GM04503 (cell line): ENCODE measurements around the gene HECTD4.

Source experiments
- DNase-seq: peaks from one replicate; pipeline ENCODE4 v3.0.0-alpha.2; 2012; ENCODE audit warnings: low read depth

Gene HECTD4

GRCh38 chr12:112176321-112177010 lies 205.8 kb downstream of the HECTD4 start:
- DNase-seq = no peak

- no peak for DNase-seq
Measured at GRCh38 chr12:112175361-112176155, 206.7 kb downstream of the HECTD4 start.

GRCh38 chr12:112172556-112173324 lies 209.5 kb downstream of the HECTD4 start:
- no peak for DNase-seq

GRCh38 chr12:112170971-112171596 lies 211.1 kb downstream of the HECTD4 start:
- DNase-seq = no peak

- no peak for DNase-seq
Measured at GRCh38 chr12:112170376-112170775, 211.9 kb downstream of the HECTD4 start.

- no peak for DNase-seq
Measured at GRCh38 chr12:112169966-112170365, 212.3 kb downstream of the HECTD4 start.

GRCh38 chr12:112169161-112169872 lies 212.9 kb downstream of the HECTD4 start:
- no peak for DNase-seq

GRCh38 chr12:112168561-112168971 lies 213.7 kb downstream of the HECTD4 start:
- no peak for DNase-seq

- no peak for DNase-seq
Measured at GRCh38 chr12:112167718-112168525, 214.3 kb downstream of the HECTD4 start.

- no peak for DNase-seq
Measured at GRCh38 chr12:112167031-112167461, 215.2 kb downstream of the HECTD4 start.

GRCh38 chr12:112166051-112167015 lies 215.9 kb downstream of the HECTD4 start:
- DNase-seq = no peak

GRCh38 chr12:112165624-112166023 lies 216.6 kb downstream of the HECTD4 start:
- no peak for DNase-seq

GRCh38 chr12:112164011-112164660 lies 218.1 kb downstream of the HECTD4 start:
- no peak for DNase-seq

- DNase-seq = no peak
Measured at GRCh38 chr12:112163471-112163991, 218.7 kb downstream of the HECTD4 start.

GRCh38 chr12:112163056-112163455 lies 219.2 kb downstream of the HECTD4 start:
- no peak for DNase-seq

- DNase-seq = no peak
Measured at GRCh38 chr12:112162241-112162790, 219.9 kb downstream of the HECTD4 start.

GRCh38 chr12:112161711-112162110 lies 220.5 kb downstream of the HECTD4 start:
- DNase-seq = no peak

- no peak for DNase-seq
Measured at GRCh38 chr12:112160611-112161010, 221.6 kb downstream of the HECTD4 start.
